Urinary bladder (tissue), 4 donors: ENCODE data around the gene TLE5. TPM values are rescaled to one million over a fixed set of nuclear protein-coding genes. Genes with fewer than 3 reads are reported as not detected.

Source experiments
- DNase-seq: peaks from one replicate; pipeline ENCODE4 v3.0.0-alpha.2; 2015; ENCODE audit errors: extremely low spot score
- H3K27ac ChIP-seq: one replicate; pipeline ENCODE4 v1.5.1; 2013; ENCODE audit warnings: low read depth, mild to moderate bottlenecking, moderate library complexity
- H3K36me3 ChIP-seq: one replicate; pipeline ENCODE4 v1.6.1; 2013; ENCODE audit warnings: mild to moderate bottlenecking, moderate library complexity; ENCODE audit not compliant: insufficient read depth
- H3K4me1 ChIP-seq: one replicate; pipeline ENCODE4 v1.6.1; 2013; ENCODE audit warnings: mild to moderate bottlenecking, moderate library complexity; ENCODE audit not compliant: insufficient read depth
- H3K4me3 ChIP-seq: one replicate; pipeline ENCODE4 v1.5.1; 2013; ENCODE audit warnings: low read depth, low read length
- WGBS: extraction: QIAGEN DNeasy Blood & Tissue Kit; methylation state at CpG from one replicate; pipeline ENCODE4 v1.1.7; 2013; 5-methylcytosine and 5-hydroxymethylcytosine counted together
- polyA plus RNA-seq: library from polyadenylated mRNA; stranded (reverse); fragments of 200-250 nt; gene quantifications from one replicate; pipeline ENCODE4 v1.2.3, GENCODE V29; 2013
- total RNA-seq: library from RNA; depleted of rRNA; stranded (reverse); fragments of >200 nt; gene quantifications from one replicate; pipeline ENCODE4 v1.2.3, GENCODE V29; 2014
- donor health status: healthy with polysubstance abuse.
- donor health status: healthy.

TLE5 gene
- total and polyA plus RNA-seq, 2 donors = 65.0 to 725 TPM

- DNase-seq = no peak
- Histone ChIP-seq H3K27ac (no peak overlapping the region), H3K4me3 (no peak overlapping the region), H3K36me3 (no peaks in the 10 kb centered on the region), H3K4me1 (no peaks in the 10 kb centered on the region)
- 88% methylated on average over 9 of the region's 9 CpGs for WGBS
Observed at GRCh38 chr19:3007975-3008374, 54.3 kb downstream of the TLE5 start.

GRCh38 chr19:3006075-3006767, 56.1 kb downstream of the TLE5 start:
- Histone ChIP-seq H3K36me3 (no peaks in the 10 kb centered on the region), H3K4me1 (no peaks in the 10 kb centered on the region)
- 74% methylated on average over 37 of the region's 37 CpGs for WGBS

GRCh38 chr19:3005345-3005744, 57.0 kb downstream of the TLE5 start:
- H3K36me3 ChIP-seq = no peaks in the 10 kb centered on the region
- H3K27ac ChIP-seq = no peak overlapping the region
- no peaks in the 10 kb centered on the region for H3K4me1 ChIP-seq
- 83% methylated on average over 18 of the region's 18 CpGs for WGBS
- H3K4me3 ChIP-seq = no peak overlapping the region
- DNase-seq = no peak

More at GRCh38 chr19:3006075-3006767, 56.1 kb downstream of the TLE5 start:
- Histone ChIP-seq H3K4me3 (no peak overlapping the region), H3K27ac (no peak overlapping the region)
- DNase-seq = no peak

- Histone ChIP-seq H3K4me1 (no peaks in the 10 kb centered on the region), H3K27ac (no peak overlapping the region), H3K36me3 (no peaks in the 10 kb centered on the region), H3K4me3 (no peak overlapping the region)
- no peak for DNase-seq
- WGBS = 82% methylated on average over 4 of the region's 4 CpGs
Observed at GRCh38 chr19:3004522-3004921, 57.8 kb downstream of the TLE5 start.

GRCh38 chr19:3003046-3003445, 59.2 kb downstream of the TLE5 start:
- no peak for DNase-seq
- Histone ChIP-seq H3K4me3 (no peak overlapping the region), H3K4me1 (no peaks in the 10 kb centered on the region), H3K27ac (no peak overlapping the region), H3K36me3 (no peaks in the 10 kb centered on the region)
- 87% methylated on average over 7 of the region's 7 CpGs for WGBS

Other genes with a start within 250 kb of the TLE5 start
- 6.0 TPM for gene ZNF554, start 242.6 kb downstream of the TLE5 start, total RNA-seq
- gene ZNF554, start 242.6 kb downstream of the TLE5 start, polyA plus RNA-seq = 2.5 TPM
- 14.8 TPM for gene ZNF555, start 221.0 kb downstream of the TLE5 start, total RNA-seq
- gene ZNF555, start 221.0 kb downstream of the TLE5 start, polyA plus RNA-seq = 4.4 TPM
- 1.3 TPM for gene ZNF556, start 195.2 kb downstream of the TLE5 start, total RNA-seq
- 0.08 TPM for gene ZNF556, start 195.2 kb downstream of the TLE5 start, polyA plus RNA-seq
- gene ZNF57, start 161.6 kb downstream of the TLE5 start, total RNA-seq = 5.1 TPM
- 4.4 TPM for gene ZNF57, start 161.6 kb downstream of the TLE5 start, polyA plus RNA-seq
- 6.8 TPM for gene ZNF77, start 117.5 kb downstream of the TLE5 start, total RNA-seq
- gene ZNF77, start 117.5 kb downstream of the TLE5 start, polyA plus RNA-seq = 4.3 TPM
- gene TLE6, start 84.9 kb downstream of the TLE5 start, total RNA-seq = 1.4 TPM
- 2.4 TPM for gene TLE6, start 84.9 kb downstream of the TLE5 start, polyA plus RNA-seq
- 14.1 TPM for gene TLE2, start 33.2 kb downstream of the TLE5 start, total RNA-seq
- gene TLE2, start 33.2 kb downstream of the TLE5 start, polyA plus RNA-seq = 69.9 TPM
- 32.1 TPM for gene GNA11, start 31.9 kb upstream of the TLE5 start, total RNA-seq
- gene GNA11, start 31.9 kb upstream of the TLE5 start, polyA plus RNA-seq = 64.7 TPM
- 6.2 TPM for gene GNA15, start 73.5 kb upstream of the TLE5 start, total RNA-seq
- gene GNA15, start 73.5 kb upstream of the TLE5 start, polyA plus RNA-seq = 9.6 TPM
- 0.74 TPM for gene S1PR4, start 116.3 kb upstream of the TLE5 start, total RNA-seq
- gene S1PR4, start 116.3 kb upstream of the TLE5 start, polyA plus RNA-seq = 3.4 TPM
- gene NCLN, start 123.4 kb upstream of the TLE5 start, total RNA-seq = 10.5 TPM
- 30.5 TPM for gene NCLN, start 123.4 kb upstream of the TLE5 start, polyA plus RNA-seq
- gene CELF5, start 162.2 kb upstream of the TLE5 start, total RNA-seq = 0.48 TPM
- 0.14 TPM for gene CELF5, start 162.2 kb upstream of the TLE5 start, polyA plus RNA-seq